ENCODE data around the gene PPP1R26. TPM values are rescaled to one million over a fixed set of nuclear protein-coding genes. Genes with fewer than 3 reads are reported as not detected.
"Not testable (repeated sequence)": the region's sequence is repeated elsewhere in the genome, so short reads cannot be mapped to it uniquely, and the experiment has no call there.

The PPP1R26 gene
- 10 to 100 TPM; 10.5 to 14.7 (median 11.8) TPM for total RNA-seq

DNA sequence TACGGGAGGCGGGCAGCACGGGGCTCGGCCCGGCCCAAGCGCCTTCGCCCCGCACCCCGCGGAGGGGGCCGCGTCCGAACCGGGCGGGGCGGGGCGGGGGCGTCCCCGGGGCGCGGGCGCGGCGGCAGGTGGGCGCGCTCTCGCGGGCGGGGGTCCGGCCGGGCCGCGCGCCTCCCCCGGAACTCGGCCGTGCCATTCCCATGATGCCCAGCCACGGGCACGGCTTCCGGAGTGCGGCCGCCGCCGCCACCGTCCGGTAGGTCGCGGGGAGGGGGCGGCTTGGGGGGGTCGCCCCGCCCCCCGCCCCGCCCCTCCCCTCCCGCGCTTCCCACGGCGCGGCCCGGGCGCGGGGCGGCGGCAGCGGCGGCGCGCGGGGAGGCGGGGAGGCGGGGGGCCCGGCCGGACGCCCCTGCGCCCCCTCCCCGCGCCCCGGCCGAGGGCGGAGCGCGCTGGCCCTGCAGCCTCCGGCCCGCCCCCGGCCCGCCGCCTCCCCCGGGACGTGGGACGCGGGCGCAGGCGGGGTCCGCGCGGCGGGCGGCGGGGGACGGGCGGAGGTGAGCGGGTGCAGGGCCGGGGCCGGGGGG lies at the start of gene PPP1R26:
Gene PPP1R26, plus strand, starts transcription at position 314 of the 584 bp plus-strand sequence. CDS start 4,729 bp downstream, outside the sequence.
- H3K36me3 ChIP-seq, result peaks cover 0 to 15% (median 0%) of the 10 kb centered on the region in 3 donors
- WGBS, 2 donors, result 0% methylated on average over 4 to 14 of the region's 103 CpGs
- TF ChIP-seq POLR2A (IDR thresholded peaks at IDR 0.05) (no peak), EP300 (IDR thresholded peaks at IDR 0.05) (no peak)
- TF ChIP-seq, protein P1, sequence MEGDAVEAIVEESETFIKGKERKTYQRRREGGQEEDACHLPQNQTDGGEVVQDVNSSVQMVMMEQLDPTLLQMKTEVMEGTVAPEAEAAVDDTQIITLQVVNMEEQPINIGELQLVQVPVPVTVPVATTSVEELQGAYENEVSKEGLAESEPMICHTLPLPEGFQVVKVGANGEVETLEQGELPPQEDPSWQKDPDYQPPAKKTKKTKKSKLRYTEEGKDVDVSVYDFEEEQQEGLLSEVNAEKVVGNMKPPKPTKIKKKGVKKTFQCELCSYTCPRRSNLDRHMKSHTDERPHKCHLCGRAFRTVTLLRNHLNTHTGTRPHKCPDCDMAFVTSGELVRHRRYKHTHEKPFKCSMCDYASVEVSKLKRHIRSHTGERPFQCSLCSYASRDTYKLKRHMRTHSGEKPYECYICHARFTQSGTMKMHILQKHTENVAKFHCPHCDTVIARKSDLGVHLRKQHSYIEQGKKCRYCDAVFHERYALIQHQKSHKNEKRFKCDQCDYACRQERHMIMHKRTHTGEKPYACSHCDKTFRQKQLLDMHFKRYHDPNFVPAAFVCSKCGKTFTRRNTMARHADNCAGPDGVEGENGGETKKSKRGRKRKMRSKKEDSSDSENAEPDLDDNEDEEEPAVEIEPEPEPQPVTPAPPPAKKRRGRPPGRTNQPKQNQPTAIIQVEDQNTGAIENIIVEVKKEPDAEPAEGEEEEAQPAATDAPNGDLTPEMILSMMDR (IDR thresholded peaks at IDR 0.05), result no peak
- H3K9me3 ChIP-seq, result no peaks in the 10 kb centered on the region
- DNase-seq (ENCODE audit: low spot score in 2 of 2), result no peak
- H3K27me3 ChIP-seq, result no peaks in the 10 kb centered on the region
- peak within 1 kb of the TSS in 3 of 4 donors; percentile 70 to 84 (median 71) for H3K27ac ChIP-seq
- H3K4me3 ChIP-seq, result peak within 1 kb of the TSS; percentile 54 to 89 (median 75)
- H3K4me1 ChIP-seq, result peaks cover 0 to 30% (median 7%) of the 10 kb centered on the region in 4 donors

GRCh38 chr9:135437259-135437658 lies 42.3 kb upstream of the PPP1R26 start:
- no peak for DNase-seq (ENCODE audit: low spot score in 2 of 2)
- 80 to 86% methylated on average over 4 of the region's 4 CpGs for WGBS, 2 donors
- no peak overlapping the region for H3K4me3 ChIP-seq

DNA sequence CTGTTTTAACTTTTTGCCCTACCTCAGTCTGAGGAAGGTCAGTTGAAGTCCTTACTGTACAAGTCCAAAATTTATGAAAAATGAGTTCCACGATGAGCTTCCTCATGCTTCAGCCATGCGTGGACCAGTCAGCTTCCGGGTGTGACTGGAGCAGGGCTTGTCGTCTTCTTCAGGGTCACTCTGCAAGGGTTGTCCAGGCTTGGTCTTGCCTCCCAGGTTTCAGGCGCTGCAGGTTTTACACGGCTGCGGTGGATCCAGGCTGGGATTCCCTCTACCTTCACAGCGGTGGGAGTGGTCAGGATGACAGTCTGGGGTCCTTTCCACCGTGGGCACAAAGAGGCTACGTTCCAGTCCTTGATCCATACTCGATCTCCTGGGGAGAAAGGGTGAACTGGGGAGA lies 41.9 kb upstream of the PPP1R26 start:
- not testable (repeated sequence) for H3K4me1 ChIP-seq; H3K27ac ChIP-seq; H3K4me3 ChIP-seq; DNase-seq (ENCODE audit: low spot score in 2 of 2); H3K36me3 ChIP-seq
- H3K27me3 ChIP-seq, result peaks cover 0 to 13% of the 10 kb centered on the region in 2 donors
- 91 to 94% methylated on average over 11 of the region's 11 CpGs for WGBS, 2 donors
- peaks cover 0 to 27% (median 0%) of the 10 kb centered on the region in 4 donors for H3K9me3 ChIP-seq

More at GRCh38 chr9:135437259-135437658, 42.3 kb upstream of the PPP1R26 start:
- peaks cover 0 to 13% of the 10 kb centered on the region in 2 donors for H3K27me3 ChIP-seq
- H3K27ac ChIP-seq, result no peak overlapping the region
- no peaks in the 10 kb centered on the region for H3K4me1 ChIP-seq
- TF ChIP-seq POLR2A (IDR thresholded peaks at IDR 0.05), result no peak
- no peak for TF ChIP-seq EP300 (IDR thresholded peaks at IDR 0.05)
- TF ChIP-seq, protein P1 (IDR thresholded peaks at IDR 0.05), result no peak
- H3K36me3 ChIP-seq, result no peaks in the 10 kb centered on the region
- H3K9me3 ChIP-seq, result peaks cover 0 to 27% (median 0%) of the 10 kb centered on the region in 4 donors

DNA sequence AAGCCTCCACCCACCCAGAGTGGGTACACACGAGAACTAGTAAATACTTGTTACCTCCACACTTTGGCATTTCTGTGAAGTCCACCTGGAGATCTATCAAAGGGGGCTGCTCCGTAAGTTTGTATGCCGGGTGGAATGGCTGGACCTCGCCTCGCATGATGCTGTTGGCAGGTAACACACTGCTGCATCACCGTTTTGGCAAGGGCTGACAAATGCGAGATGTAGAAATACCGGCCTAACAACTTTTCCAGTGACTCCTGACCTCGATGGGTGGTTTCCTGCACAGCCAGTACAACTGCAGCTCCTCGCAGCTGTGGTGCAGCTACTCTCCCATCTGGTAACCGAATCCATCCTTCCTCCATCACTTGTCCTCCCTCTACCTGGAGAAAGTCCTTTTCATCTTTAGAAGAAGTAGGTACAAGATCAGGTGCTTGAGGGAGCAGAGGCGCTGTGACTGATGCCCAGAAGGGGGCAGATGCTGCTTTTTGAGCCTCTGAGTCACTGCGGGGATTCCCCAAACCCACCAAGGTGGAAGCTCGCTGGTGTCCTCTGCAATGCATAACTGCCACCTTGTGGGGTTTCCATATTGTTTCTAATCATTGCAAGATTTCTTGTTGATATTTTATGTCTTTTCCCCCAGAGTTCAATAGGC lies 40.9 kb upstream of the PPP1R26 start:
- H3K4me3 ChIP-seq; H3K4me1 ChIP-seq; H3K36me3 ChIP-seq; H3K27ac ChIP-seq; DNase-seq (ENCODE audit: low spot score in 2 of 2): not testable (repeated sequence)
- WGBS, 2 donors, result 75 to 80% methylated on average over 14 of the region's 14 CpGs
- H3K9me3 ChIP-seq, result peaks cover 0 to 22% (median 0%) of the 10 kb centered on the region in 4 donors
- peaks cover 0 to 17% of the 10 kb centered on the region in 2 donors for H3K27me3 ChIP-seq

- WGBS, 2 donors, result 74 to 79% methylated on average over 7 of the region's 7 CpGs
- H3K4me1 ChIP-seq; DNase-seq (ENCODE audit: low spot score in 2 of 2); H3K4me3 ChIP-seq; H3K27ac ChIP-seq; H3K36me3 ChIP-seq: not testable (repeated sequence)
- Histone ChIP-seq H3K9me3 (peaks cover 0 to 21% (median 0%) of the 10 kb centered on the region in 4 donors), H3K27me3 (peaks cover 0 to 20% of the 10 kb centered on the region in 2 donors)
Measured at GRCh38 chr9:135439514-135439913, 40.1 kb upstream of the PPP1R26 start.

DNA sequence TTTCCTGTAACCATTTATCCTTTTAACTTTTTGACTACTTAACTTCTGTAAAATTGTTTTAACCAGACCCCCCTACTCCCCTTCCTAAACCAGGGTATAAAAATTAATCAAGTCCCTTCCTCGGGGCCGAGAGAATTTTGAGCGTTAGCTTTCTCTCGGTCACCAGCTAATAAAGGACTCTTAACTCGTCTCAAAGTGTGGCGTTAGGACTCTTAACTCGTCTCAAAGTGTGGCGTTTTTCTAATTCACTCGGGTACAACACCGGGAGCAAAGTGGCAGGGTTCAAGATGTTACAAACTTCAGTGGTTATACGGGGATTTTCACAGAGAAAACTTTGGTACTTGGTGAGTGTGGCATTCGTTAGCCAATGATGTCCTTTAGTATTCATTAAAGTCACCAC lies 39.7 kb upstream of the PPP1R26 start:
- peaks cover 0 to 21% (median 0%) of the 10 kb centered on the region in 4 donors for H3K9me3 ChIP-seq
- peaks cover 0 to 20% of the 10 kb centered on the region in 2 donors for H3K27me3 ChIP-seq
- TF ChIP-seq POLR2A (IDR thresholded peaks at IDR 0.05), result no peak
- no peak for TF ChIP-seq EP300 (IDR thresholded peaks at IDR 0.05)
- TF ChIP-seq, protein P1 (IDR thresholded peaks at IDR 0.05), result no peak
- H3K4me1 ChIP-seq, result no peaks in the 10 kb centered on the region
- H3K36me3 ChIP-seq, result no peaks in the 10 kb centered on the region
- H3K4me3 ChIP-seq, result no peak overlapping the region
- WGBS, 2 donors, result 70 to 73% methylated on average over 12 of the region's 12 CpGs
- DNase-seq (ENCODE audit: low spot score in 2 of 2), result no peak
- no peak overlapping the region for H3K27ac ChIP-seq

All from tibial nerve (tissue), 4 donors.